ENCODE measurements around the gene SLC12A8.
A peak's percentile ranks its signal among the peaks of the same experiment; 100 is the strongest.

Gene SLC12A8

DNA sequence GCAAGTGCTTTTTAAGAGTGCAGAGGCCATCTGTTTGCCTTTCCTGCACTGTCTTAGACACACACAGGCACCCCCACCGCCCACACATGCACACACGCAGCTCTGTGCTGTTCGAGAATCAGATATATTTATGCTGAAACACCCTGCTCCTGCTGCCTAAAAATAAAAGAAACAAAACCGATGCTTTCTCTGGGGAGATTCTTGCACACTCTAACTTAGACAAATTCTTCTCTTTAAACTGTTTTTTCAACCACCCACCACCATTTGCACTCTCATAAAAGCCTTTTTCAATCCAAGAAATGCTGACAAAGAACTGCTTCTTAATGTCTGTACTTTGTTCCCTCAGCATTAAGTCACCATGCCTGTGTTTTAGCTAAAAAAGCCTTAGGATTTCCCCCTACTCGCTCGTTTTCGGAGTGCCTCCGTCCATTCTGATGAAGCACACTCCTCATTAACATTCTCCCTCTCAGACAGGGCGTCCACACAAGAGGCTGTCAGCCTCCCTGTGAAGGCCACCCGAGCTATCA lies 26.2 kb downstream of the SLC12A8 start:
- DNase-seq (ENCODE audit: low read depth) = peak; percentile 63
- H3K9me3 ChIP-seq (ENCODE audit: control insufficient read depth, low read length) = no peaks in the 10 kb centered on the region
- H3K36me3 ChIP-seq (ENCODE audit: control insufficient read depth, insufficient read depth, low read length, severe bottlenecking) = no peaks in the 10 kb centered on the region
- H3K4me3 ChIP-seq (ENCODE audit: low read length) = no peak overlapping the region
- no peak overlapping the region for H3K9ac ChIP-seq (ENCODE audit: low read length)
- no peaks in the 10 kb centered on the region for H3K27me3 ChIP-seq (replicated peaks; ENCODE audit: control insufficient read depth, insufficient read depth, low read length)
- peaks cover 3% of the 10 kb centered on the region for H3K4me1 ChIP-seq (ENCODE audit: control insufficient read depth, insufficient read depth, low read length)

DNA sequence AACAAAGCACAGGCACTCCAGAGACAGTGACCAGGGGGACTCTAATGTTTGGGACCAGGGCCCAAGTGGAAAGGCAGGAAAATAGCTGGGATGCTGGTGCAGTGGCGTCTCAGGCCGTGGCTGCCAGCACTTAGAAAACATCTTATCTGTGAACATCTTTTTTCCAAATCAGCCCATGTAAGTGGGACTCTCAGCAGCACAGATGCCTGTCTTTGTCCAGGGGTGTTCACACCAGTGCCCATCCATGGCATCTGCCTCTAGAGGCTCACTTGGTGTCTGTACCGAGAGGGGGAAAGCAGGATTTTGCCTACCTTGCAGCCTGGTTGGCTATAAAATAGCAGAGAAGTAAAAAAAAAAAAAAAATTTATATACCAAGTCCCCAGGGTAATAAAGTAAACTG lies 26.7 kb downstream of the SLC12A8 start:
- H3K9ac ChIP-seq (ENCODE audit: low read length) = no peak overlapping the region
- no peaks in the 10 kb centered on the region for H3K27me3 ChIP-seq (replicated peaks; ENCODE audit: control insufficient read depth, insufficient read depth, low read length)
- peaks cover 3% of the 10 kb centered on the region for H3K4me1 ChIP-seq (ENCODE audit: control insufficient read depth, insufficient read depth, low read length)
- no peak overlapping the region for H3K4me3 ChIP-seq (ENCODE audit: low read length)
- no peaks in the 10 kb centered on the region for H3K9me3 ChIP-seq (ENCODE audit: control insufficient read depth, low read length)
- H3K36me3 ChIP-seq (ENCODE audit: control insufficient read depth, insufficient read depth, low read length, severe bottlenecking) = no peaks in the 10 kb centered on the region
- DNase-seq (ENCODE audit: low read depth) = no peak

DNA sequence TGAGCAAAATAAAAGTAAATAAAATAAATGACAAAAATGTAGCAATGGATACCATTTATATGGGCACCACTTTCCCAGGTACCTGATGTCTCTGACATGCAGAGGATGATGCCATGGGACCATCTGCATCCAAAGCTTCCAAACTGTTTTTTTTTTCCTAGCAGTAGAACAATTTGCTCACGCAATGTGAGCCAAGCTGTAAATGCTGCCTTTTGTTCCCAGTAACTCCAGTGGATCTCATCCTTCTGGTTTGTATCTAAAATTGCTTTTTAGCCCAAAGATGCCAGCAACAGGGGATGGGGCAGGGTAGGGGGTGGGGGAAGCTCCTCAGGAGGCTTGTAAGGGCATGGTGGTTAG lies 32.7 kb downstream of the SLC12A8 start:
- H3K9ac ChIP-seq (ENCODE audit: low read length) = no peak overlapping the region
- no peak overlapping the region for H3K4me3 ChIP-seq (ENCODE audit: low read length)
- DNase-seq (ENCODE audit: low read depth) = no peak
- H3K27me3 ChIP-seq (replicated peaks; ENCODE audit: control insufficient read depth, insufficient read depth, low read length) = no peaks in the 10 kb centered on the region
- no peaks in the 10 kb centered on the region for H3K36me3 ChIP-seq (ENCODE audit: control insufficient read depth, insufficient read depth, low read length, severe bottlenecking)
- H3K4me1 ChIP-seq (ENCODE audit: control insufficient read depth, insufficient read depth, low read length) = no peaks in the 10 kb centered on the region
- H3K9me3 ChIP-seq (ENCODE audit: control insufficient read depth, low read length) = no peaks in the 10 kb centered on the region

DNA sequence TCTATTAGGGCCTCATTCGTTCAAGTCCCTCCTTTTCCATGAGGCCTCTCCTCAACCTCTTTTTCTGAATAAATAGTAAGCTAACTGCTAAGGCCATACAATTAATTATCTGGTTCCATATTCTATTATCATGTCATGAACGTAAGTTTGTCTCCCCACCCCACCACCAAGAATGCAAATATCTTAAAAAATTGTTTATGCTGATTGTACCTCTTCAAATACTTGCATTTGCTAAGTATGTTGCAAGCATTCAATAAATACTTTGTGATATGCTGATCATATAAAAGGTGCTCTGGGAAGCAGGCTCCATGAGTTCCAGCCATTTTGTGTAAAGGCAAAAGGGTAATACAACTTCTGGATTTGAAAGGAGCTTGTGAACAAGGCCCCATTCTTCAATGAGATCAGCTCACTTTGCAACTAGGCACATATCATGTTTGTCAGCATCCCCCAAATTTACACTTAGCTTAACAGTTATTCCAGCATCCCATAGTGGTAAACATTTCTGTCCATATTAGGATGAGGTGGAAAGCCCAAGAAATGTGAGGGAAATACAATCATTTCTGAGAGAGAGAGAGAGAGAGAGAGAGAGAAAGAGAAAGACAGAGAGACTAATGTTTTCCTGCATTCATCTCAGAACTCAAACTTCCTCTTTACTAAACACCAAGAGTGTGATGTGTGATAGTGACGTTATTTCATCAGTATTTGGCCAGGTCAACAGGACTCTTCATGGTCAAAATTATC lies 33.2 kb downstream of the SLC12A8 start:
- no peaks in the 10 kb centered on the region for H3K27me3 ChIP-seq (replicated peaks; ENCODE audit: control insufficient read depth, insufficient read depth, low read length)
- no peaks in the 10 kb centered on the region for H3K9me3 ChIP-seq (ENCODE audit: control insufficient read depth, low read length)
- no peak overlapping the region for H3K4me3 ChIP-seq (ENCODE audit: low read length)
- no peaks in the 10 kb centered on the region for H3K36me3 ChIP-seq (ENCODE audit: control insufficient read depth, insufficient read depth, low read length, severe bottlenecking)
- no peak for DNase-seq (ENCODE audit: low read depth)
- no peaks in the 10 kb centered on the region for H3K4me1 ChIP-seq (ENCODE audit: control insufficient read depth, insufficient read depth, low read length)
- no peak overlapping the region for H3K9ac ChIP-seq (ENCODE audit: low read length)

DNA sequence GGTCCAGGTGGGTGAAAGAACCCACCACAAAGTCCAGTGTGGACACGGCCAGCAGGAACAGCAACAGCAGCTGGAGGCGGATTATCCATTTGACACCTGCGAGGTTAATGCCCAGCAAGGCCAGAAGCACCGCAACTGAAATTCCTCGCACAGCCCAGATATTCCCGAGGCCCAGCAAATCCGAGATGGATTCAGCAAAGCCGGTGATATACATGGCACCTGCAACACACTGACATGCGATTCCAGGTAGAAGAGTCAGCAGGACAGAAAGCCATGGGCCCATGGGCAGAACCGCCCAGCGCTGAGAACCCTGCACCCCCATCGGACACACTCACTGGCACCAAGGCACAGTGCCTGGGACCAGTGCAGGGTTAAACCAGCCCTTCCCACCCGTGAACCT lies 34.8 kb downstream of the SLC12A8 start:
- Histone ChIP-seq H3K27me3 (replicated peaks; ENCODE audit: control insufficient read depth, insufficient read depth, low read length) (no peaks in the 10 kb centered on the region), H3K36me3 (ENCODE audit: control insufficient read depth, insufficient read depth, low read length, severe bottlenecking) (no peaks in the 10 kb centered on the region), H3K9me3 (ENCODE audit: control insufficient read depth, low read length) (no peaks in the 10 kb centered on the region), H3K9ac (ENCODE audit: low read length) (no peak overlapping the region), H3K4me3 (ENCODE audit: low read length) (no peak overlapping the region), H3K4me1 (ENCODE audit: control insufficient read depth, insufficient read depth, low read length) (no peaks in the 10 kb centered on the region)
- no peak for DNase-seq (ENCODE audit: low read depth)

DNA sequence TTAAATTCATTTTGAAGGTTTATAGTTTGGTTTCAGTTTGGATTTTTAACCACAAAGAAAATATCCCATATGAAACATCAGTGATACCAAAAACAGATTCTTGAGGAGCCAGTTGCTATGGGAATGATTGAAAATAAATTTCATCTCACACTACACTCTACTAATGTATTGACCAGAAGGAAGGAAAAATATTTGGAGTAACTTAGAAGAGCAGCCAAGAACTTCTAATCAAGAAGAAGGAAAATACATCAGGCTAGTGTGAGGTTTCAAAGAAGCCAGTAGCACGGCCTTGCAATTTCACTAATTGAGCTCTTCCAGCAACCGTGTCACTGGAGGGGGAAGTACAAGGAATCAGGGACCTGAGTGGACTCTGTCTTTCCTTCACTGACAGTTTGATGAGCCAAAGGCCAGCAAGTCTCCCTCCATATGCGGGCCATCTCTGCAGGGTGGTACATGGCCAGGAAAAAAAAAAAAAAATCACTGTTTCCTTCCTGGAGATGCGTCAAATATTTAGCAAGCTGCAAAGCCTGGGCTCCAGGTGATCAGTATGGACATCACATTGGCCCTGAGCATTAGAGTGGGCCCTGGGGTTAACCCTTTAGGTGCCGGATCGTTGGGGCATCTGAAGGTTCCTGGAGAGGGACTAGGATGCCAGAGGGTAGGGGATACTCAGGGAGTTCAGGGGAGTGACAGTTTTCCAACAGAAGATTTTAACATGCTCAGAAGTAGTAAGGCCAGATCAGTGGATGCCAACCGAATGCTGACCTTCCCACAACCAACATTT lies 37.1 kb downstream of the SLC12A8 start:
- Histone ChIP-seq H3K27me3 (replicated peaks; ENCODE audit: control insufficient read depth, insufficient read depth, low read length) (no peaks in the 10 kb centered on the region), H3K4me3 (ENCODE audit: low read length) (no peak overlapping the region), H3K9me3 (ENCODE audit: control insufficient read depth, low read length) (no peaks in the 10 kb centered on the region), H3K4me1 (ENCODE audit: control insufficient read depth, insufficient read depth, low read length) (no peaks in the 10 kb centered on the region), H3K36me3 (ENCODE audit: control insufficient read depth, insufficient read depth, low read length, severe bottlenecking) (no peaks in the 10 kb centered on the region), H3K9ac (ENCODE audit: low read length) (no peak overlapping the region)
- no peak for DNase-seq (ENCODE audit: low read depth)

DNA sequence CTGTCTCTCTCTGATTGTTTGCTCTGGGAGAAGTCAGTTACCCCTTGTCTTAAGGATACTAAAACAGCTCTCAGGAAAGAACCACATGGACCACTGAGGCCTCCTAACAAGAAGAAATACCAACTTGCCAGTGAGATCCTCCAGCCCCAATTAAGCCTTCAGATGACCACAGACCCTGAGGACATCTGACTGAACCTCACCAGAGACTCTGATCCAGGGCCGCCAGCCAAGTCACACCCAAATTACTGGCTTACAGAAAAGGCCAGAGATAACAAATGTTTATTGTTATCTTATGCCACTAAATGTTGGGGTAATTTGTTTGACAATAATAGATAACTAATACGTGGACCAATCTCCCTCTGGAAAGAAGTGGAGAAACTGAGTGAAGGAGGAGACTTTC lies 40.2 kb downstream of the SLC12A8 start:
- H3K27me3 ChIP-seq (replicated peaks; ENCODE audit: control insufficient read depth, insufficient read depth, low read length) = no peaks in the 10 kb centered on the region
- no peaks in the 10 kb centered on the region for H3K36me3 ChIP-seq (ENCODE audit: control insufficient read depth, insufficient read depth, low read length, severe bottlenecking)
- no peak for DNase-seq (ENCODE audit: low read depth)
- no peaks in the 10 kb centered on the region for H3K9me3 ChIP-seq (ENCODE audit: control insufficient read depth, low read length)
- no peaks in the 10 kb centered on the region for H3K4me1 ChIP-seq (ENCODE audit: control insufficient read depth, insufficient read depth, low read length)
- no peak overlapping the region for H3K9ac ChIP-seq (ENCODE audit: low read length)
- H3K4me3 ChIP-seq (ENCODE audit: low read length) = no peak overlapping the region

DNA sequence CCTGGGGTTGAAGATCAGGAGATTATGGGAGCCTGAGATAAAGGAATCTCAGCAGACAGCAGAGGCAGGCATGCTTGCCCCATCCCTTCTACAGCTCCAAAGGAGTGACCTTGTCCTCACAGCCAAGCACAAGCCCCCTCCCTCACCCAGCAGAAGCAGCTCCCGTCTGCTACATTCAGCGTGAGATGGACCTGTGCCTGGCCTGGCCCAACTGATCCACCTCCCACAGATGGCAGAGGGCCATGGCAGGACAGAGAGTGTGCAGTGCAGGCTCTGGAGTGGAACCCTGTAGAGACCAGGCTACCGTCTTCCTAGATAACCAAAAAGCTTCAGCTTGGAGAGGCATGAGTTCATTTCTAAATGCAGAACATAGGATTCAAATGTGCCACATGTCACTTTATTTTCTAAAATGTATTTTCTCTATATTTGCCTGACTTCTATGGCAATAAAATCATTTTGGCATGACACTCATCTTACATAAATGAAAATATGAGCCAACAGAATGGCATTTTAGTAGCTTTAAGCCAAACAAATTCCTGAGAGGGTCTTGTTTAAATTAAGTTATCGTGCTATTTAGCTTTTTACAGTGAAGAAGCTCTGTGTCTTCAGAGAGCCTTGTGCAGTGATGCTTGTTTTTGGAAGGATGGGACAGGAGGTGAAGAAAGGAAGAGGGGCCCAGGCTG lies 43.7 kb downstream of the SLC12A8 start:
- Histone ChIP-seq H3K4me1 (ENCODE audit: control insufficient read depth, insufficient read depth, low read length) (peaks cover 11% of the 10 kb centered on the region), H3K36me3 (ENCODE audit: control insufficient read depth, insufficient read depth, low read length, severe bottlenecking) (no peaks in the 10 kb centered on the region), H3K9me3 (ENCODE audit: control insufficient read depth, low read length) (no peaks in the 10 kb centered on the region), H3K27me3 (replicated peaks; ENCODE audit: control insufficient read depth, insufficient read depth, low read length) (no peaks in the 10 kb centered on the region), H3K4me3 (ENCODE audit: low read length) (no peak overlapping the region), H3K9ac (ENCODE audit: low read length) (no peak overlapping the region)
- DNase-seq (ENCODE audit: low read depth) = peak; percentile 73

DNA sequence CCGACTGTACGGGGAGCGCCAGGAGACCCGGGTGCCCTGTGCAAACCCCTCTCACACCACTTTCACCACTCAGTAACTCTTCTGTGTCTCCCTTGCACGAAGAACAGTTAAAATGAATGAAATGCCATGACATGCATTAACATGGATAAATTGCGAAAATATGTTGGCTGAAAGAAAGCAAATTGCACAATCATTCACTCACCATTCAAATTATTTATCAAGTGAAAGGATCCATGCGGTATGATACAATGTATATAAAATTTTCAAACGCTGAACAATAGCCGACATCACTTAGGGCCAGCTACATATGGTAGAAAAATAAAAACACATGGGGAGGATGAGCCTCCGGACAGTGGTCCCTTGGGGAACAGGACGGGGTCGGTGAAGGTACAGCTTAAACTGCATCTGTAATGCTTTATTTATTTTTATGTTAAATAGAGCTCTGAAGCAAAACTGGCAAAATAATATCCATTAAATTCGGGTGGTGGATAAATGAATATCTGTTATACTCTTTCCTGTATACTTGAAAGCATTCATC lies 45.9 kb downstream of the SLC12A8 start:
- Histone ChIP-seq H3K4me1 (ENCODE audit: control insufficient read depth, insufficient read depth, low read length) (peaks cover 11% of the 10 kb centered on the region), H3K4me3 (ENCODE audit: low read length) (peak overlapping the region; percentile 50), H3K9ac (ENCODE audit: low read length) (no peak overlapping the region), H3K27me3 (replicated peaks; ENCODE audit: control insufficient read depth, insufficient read depth, low read length) (no peaks in the 10 kb centered on the region), H3K9me3 (ENCODE audit: control insufficient read depth, low read length) (no peaks in the 10 kb centered on the region), H3K36me3 (ENCODE audit: control insufficient read depth, insufficient read depth, low read length, severe bottlenecking) (no peaks in the 10 kb centered on the region)
- DNase-seq (ENCODE audit: low read depth) = peak; percentile 74

DNA sequence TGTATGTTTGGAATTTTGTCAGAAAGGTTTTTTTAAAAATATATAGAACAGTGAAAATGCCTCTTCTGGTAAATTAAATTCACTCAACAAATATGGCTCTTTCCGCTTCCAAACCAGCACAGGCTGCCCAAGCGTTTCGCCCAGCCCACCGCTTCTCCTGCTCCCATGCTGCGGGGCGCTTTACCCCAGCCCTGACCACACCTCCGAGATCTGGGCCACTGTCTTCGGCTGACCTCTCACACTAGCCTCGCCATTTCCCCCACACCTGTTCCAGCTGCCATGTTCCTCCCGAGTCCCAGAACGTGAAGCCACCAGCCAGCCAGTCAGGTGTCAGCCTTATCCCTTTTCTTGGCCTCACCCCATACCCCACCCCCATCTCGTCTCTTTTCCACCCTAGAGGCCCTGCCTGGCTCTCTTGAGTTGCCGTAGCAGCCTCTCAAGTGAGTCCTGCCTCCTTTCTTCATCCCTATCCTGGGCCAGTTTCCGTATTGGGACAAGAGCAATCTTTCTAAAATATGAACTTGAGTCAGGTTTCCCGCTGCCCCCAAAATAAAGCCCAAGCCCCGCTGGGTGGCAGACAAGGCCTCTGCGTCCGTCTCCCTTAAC lies 46.5 kb downstream of the SLC12A8 start:
- H3K4me1 ChIP-seq (ENCODE audit: control insufficient read depth, insufficient read depth, low read length) = peaks cover 16% of the 10 kb centered on the region
- no peaks in the 10 kb centered on the region for H3K36me3 ChIP-seq (ENCODE audit: control insufficient read depth, insufficient read depth, low read length, severe bottlenecking)
- H3K9me3 ChIP-seq (ENCODE audit: control insufficient read depth, low read length) = no peaks in the 10 kb centered on the region
- DNase-seq (ENCODE audit: low read depth) = no peak
- no peak overlapping the region for H3K9ac ChIP-seq (ENCODE audit: low read length)
- H3K27me3 ChIP-seq (replicated peaks; ENCODE audit: control insufficient read depth, insufficient read depth, low read length) = no peaks in the 10 kb centered on the region
- H3K4me3 ChIP-seq (ENCODE audit: low read length) = no peak overlapping the region
